DOHH2 (cell line): ENCODE measurements around the gene MRPL50.

Experiments used
- CTCF ChIP-seq: fragments of 200-600 bp; sonication (generic); IDR thresholded peaks from one replicate; pipeline ENCODE4 v1.5.1; 2014; ENCODE audit warnings: antibody characterized with exemption, mild to moderate bottlenecking, low read depth, low read length; ENCODE audit not compliant: poor library complexity, severe bottlenecking
- EZH2phosphoT487 ChIP-seq: fragments of 200-600 bp; sonication (generic); IDR thresholded peaks from 2 replicates; pipeline ENCODE4 v1.6.1; 2017; ENCODE audit warnings: borderline replicate concordance, mild to moderate bottlenecking, antibody characterized with exemption, low read length, moderate library complexity, mixed read lengths

DNA sequence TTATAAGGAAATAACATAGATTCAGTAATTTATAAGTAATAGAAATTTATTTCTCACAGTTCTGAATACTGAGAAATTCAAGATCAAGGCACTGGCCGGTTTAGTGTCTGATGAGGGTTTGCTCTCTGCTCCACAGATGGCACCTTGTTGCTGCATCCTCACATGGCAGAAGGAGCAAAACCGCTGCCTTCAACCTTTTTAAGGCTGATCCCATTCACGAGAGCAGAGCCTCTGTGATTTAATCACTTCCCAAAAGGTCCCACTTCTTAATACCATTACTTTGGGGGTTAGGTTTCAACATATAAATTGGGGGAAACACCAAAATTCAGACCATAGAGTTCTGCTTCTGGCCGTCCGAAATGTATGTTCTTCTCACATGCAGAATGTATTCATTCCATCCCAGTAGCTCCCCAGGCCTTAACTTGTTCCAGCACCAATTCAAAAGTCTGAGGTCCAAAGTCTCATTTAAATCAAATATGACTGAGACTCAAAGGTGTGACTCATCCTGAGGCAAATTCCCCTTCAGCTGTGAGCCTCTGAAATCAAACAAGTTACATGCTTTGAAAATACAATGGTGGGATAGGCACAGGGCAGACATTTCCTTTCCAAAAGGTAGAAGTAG lies 44.2 kb downstream of the MRPL50 start:
- TF ChIP-seq CTCF = no peak
- TF ChIP-seq EZH2phosphoT487 = no peak
